Left renal cortex interstitium (tissue), 4 donors: ENCODE data around the gene SLC37A3. TPM values are rescaled to one million over a fixed set of nuclear protein-coding genes. Genes with fewer than 3 reads are reported as not detected.
"Not testable (repeated sequence)": the region's sequence is repeated elsewhere in the genome, so short reads cannot be mapped to it uniquely, and the experiment has no call there.

Experiments
- DNase-seq, 4 donors: peaks; one replicate each; pipeline ENCODE4 v3.0.0-alpha.2; 2013; ENCODE audit warnings: low read depth in 4 of 4, low spot score in 2 of 4, missing footprints in 1 of 4
- polyA plus RNA-seq, 4 donors: library from polyadenylated mRNA; unstranded; fragments of 120-200 nt; gene quantifications; one replicate each; pipeline ENCODE4 v1.2.1, GENCODE V29; 2013; ENCODE audit not compliant: insufficient read length in 4 of 4

The SLC37A3 gene
- polyA plus RNA-seq, 4 donors, result 50.1 to 66.4 (median 60.9) TPM

GRCh38 chr7:140349144-140349771 lies 49.1 kb downstream of the SLC37A3 start:
- DNase-seq, result no peak

GRCh38 chr7:140348161-140348849 lies 50.0 kb downstream of the SLC37A3 start:
- no peak for DNase-seq

DNA sequence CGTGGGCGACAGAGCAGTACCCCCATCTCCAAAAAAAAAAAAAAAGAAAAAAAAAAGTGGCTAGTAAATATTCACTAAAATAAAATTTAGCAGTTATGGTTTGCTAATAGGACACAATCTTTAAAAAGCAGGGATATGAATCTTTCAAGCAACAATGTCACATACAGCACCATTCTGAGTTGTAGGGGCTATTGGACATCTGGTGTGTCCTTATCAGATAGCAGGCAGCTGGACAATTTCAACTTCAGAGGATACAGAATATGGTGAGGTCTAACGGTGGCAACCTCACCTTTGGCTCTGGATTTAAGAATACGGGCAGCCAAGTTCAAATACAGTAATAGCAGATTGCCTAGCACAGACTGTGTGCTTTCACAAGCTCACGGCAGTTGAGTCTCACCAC lies 51.1 kb downstream of the SLC37A3 start:
- DNase-seq, result no peak

DNA sequence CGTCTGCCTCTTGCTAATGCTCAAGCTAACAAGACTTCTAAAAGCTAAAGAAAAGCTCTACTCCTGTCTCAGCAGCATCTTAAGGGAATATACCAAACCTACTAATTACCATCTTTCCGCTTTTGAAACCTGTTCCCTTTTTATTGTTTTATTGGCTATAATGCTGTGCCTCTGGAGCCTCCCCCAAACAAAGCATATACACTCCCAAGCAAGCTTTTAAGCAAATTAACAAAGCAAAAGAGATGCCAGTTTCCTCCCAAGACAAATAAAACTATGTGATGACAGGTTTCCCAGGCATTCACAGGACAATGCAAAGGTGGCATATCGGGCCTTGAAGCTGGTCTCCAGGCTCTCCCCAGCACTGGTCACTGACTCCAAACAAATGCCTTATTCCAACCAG lies 52.9 kb downstream of the SLC37A3 start:
- DNase-seq, result no peak

- no peak for DNase-seq
Measured at GRCh38 chr7:140342727-140343514, 55.4 kb downstream of the SLC37A3 start.

- DNase-seq, result not testable (repeated sequence)
Measured at GRCh38 chr7:140338959-140339358, 59.4 kb downstream of the SLC37A3 start.

GRCh38 chr7:140334341-140335057 lies 63.8 kb downstream of the SLC37A3 start:
- no peak for DNase-seq

DNA sequence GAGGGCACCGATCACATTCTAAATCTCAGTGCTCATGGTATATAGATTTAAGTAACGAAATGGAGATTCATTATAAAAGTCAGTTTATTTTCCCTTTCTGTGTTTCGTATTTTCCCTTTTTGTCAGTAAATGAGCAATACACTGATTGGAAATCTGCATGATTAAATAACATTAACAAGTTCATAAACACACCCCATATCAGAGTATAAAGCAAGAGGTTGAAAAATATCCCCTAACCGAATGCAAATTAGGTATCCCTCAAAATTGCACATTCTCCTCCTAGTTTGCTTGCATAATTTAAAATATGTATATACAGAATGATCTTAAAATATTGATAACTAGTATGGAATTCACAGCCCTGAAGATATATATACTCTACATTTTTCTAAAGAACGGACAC lies 64.6 kb downstream of the SLC37A3 start:
- no peak for DNase-seq

- DNase-seq, result no peak
Measured at GRCh38 chr7:140333223-140333622, 65.1 kb downstream of the SLC37A3 start.

GRCh38 chr7:140330595-140330994 lies 67.7 kb downstream of the SLC37A3 start:
- DNase-seq, result no peak

- DNase-seq, result no peak
Measured at GRCh38 chr7:140330128-140330527, 68.2 kb downstream of the SLC37A3 start.

- no peak for DNase-seq
Measured at GRCh38 chr7:140327261-140327661, 71.1 kb downstream of the SLC37A3 start.

- DNase-seq, result peak in 3 of 4 donors; percentile 27 to 69 (median 44)
Measured at GRCh38 chr7:140326116-140326928, 72.0 kb downstream of the SLC37A3 start.

DNA sequence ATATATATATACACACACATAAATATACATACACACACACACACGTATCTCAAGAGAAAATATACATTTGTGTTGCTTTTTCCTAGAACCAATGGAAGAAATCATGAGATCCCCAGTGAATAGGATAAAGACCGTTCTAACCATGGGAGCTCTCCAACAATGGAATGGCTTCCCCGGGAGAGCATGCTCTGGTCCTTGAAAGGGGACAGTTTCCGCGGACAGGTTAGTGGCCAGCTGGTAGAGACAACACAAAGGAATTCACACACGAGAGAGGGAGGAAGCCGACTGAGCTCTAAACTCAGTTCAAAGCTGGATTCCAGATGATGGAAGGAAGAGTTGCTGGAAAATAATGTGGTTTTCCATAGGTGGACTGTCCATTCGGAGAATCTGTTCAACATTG lies 72.7 kb downstream of the SLC37A3 start:
- DNase-seq, result no peak

DNA sequence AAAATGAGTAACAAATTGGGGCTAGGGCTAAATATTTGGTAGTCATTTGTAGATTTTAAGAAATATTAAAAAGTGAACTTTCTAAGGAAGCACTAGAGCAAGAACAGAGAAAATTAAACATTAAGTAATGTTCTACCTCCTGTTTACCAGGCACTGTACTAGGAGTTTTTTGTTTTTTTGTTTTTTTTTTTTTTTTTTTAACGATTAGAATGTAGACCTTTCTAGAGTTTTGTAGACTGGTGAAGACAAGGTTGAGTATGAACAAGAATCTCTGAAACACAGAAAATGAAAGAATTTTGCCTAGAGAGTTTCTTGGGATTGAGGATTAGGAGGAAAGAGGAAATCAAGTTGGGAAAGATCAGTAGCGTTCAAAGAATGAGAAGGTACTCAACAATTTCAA lies 73.6 kb downstream of the SLC37A3 start:
- no peak for DNase-seq

GRCh38 chr7:140322759-140323158 lies 75.6 kb downstream of the SLC37A3 start:
- no peak for DNase-seq

DNA sequence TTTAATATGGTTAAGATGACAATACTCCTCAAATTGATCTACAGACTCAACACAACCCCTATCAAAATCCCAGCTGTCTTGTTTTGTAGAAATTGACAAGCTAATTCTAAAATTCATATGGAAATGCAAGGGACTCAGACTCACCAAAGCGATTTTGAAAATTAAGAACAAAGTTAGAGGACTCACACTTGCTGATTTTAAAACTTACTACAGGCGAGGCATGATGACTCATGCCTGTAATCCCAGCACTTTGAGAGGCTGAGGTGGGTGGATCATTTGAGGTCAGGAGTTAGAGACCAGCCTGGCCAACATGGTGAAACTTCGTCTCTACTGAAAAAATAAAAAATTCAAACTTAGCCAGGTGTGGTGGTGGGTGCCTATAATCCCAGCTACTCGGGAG lies 78.3 kb downstream of the SLC37A3 start:
- DNase-seq, result not testable (repeated sequence)

GRCh38 chr7:140317999-140318398 lies 80.3 kb downstream of the SLC37A3 start:
- no peak for DNase-seq

GRCh38 chr7:140317597-140317996 lies 80.7 kb downstream of the SLC37A3 start:
- DNase-seq, result no peak

- DNase-seq, result no peak
Measured at GRCh38 chr7:140316165-140316661, 82.1 kb downstream of the SLC37A3 start.
